Endothelial cell (in vitro differentiated cells): ENCODE data around the gene RPS6KA2. TPM values are rescaled to one million over a fixed set of nuclear protein-coding genes. Genes with fewer than 3 reads are reported as not detected.

Source experiments
- DNase-seq: peaks from one replicate; pipeline ENCODE4 v3.0.0; 2021; ENCODE audit warnings: low spot score
- H3K27ac Mint-ChIP-seq: one replicate; pipeline ENCODE4 v1.8.0; 2021; ENCODE audit warnings: mixed read lengths, inconsistent platforms; ENCODE audit not compliant: unreplicated experiment
- H3K27me3 Mint-ChIP-seq: one replicate; pipeline ENCODE4 v1.8.0; 2021; ENCODE audit warnings: mild to moderate bottlenecking, moderate library complexity, mixed read lengths, inconsistent platforms; ENCODE audit not compliant: unreplicated experiment
- H3K36me3 Mint-ChIP-seq: one replicate; pipeline ENCODE4 v1.8.0; 2021; ENCODE audit warnings: mild to moderate bottlenecking, low read depth, mixed read lengths, inconsistent platforms; ENCODE audit not compliant: unreplicated experiment
- H3K4me1 Mint-ChIP-seq: one replicate; pipeline ENCODE4 v1.8.0; 2021; ENCODE audit warnings: mild to moderate bottlenecking, mixed read lengths, inconsistent platforms; ENCODE audit not compliant: unreplicated experiment
- H3K4me3 Mint-ChIP-seq: one replicate; pipeline ENCODE4 v1.8.0; 2021; ENCODE audit warnings: mild to moderate bottlenecking, mixed read lengths, inconsistent platforms; ENCODE audit not compliant: unreplicated experiment
- H3K9me3 Mint-ChIP-seq: one replicate; pipeline ENCODE4 v1.8.0; 2021; ENCODE audit warnings: mixed read lengths, inconsistent platforms; ENCODE audit not compliant: unreplicated experiment
- CTCF ChIP-seq: fragments of 200-600 bp; sonication (generic); IDR thresholded peaks from one replicate; pipeline ENCODE4 v1.5.0; 2021; ENCODE audit warnings: antibody characterized with exemption; ENCODE audit not compliant: unreplicated experiment
- total RNA-seq: library from RNA; stranded (reverse); fragmentation: NEBNext Ultra II Directional; extraction: Animal tissue kit (Norgen Biotek cat#: 25700); gene quantifications from one replicate; pipeline ENCODE4 v1.2.1, GENCODE V29; 2021; ENCODE audit not compliant: unreplicated experiment

Gene RPS6KA2
- total RNA-seq, 1 donor from 2014 or later = 105 TPM

GRCh38 chr6:166525567-166525966 is 101.5 kb downstream of the RPS6KA2 start:
- Mint-ChIP-seq H3K27ac (no peak overlapping the region), H3K36me3 (peaks cover 67% of the 10 kb centered on the region), H3K27me3 (peaks cover under 1% of the 10 kb centered on the region), H3K4me3 (no peak overlapping the region), H3K4me1 (peaks cover 6% of the 10 kb centered on the region), H3K9me3 (no peaks in the 10 kb centered on the region)
- DNase-seq = no peak
- TF ChIP-seq CTCF = no peak

- no peaks in the 10 kb centered on the region for H3K9me3 Mint-ChIP-seq
- no peak for TF ChIP-seq CTCF
- H3K27ac Mint-ChIP-seq = no peak overlapping the region
- H3K36me3 Mint-ChIP-seq = peaks cover 67% of the 10 kb centered on the region
- no peak overlapping the region for H3K4me3 Mint-ChIP-seq
- DNase-seq = no peak
- peaks cover 6% of the 10 kb centered on the region for H3K4me1 Mint-ChIP-seq
- peaks cover 2% of the 10 kb centered on the region for H3K27me3 Mint-ChIP-seq
Observed at GRCh38 chr6:166523782-166524559, 103.1 kb downstream of the RPS6KA2 start.

- Mint-ChIP-seq H3K36me3 (peaks cover 74% of the 10 kb centered on the region), H3K4me3 (peak overlapping the region; percentile 43), H3K27me3 (peaks cover 4% of the 10 kb centered on the region), H3K9me3 (no peaks in the 10 kb centered on the region), H3K27ac (no peak overlapping the region), H3K4me1 (no peaks in the 10 kb centered on the region)
- TF ChIP-seq CTCF = no peak
- no peak for DNase-seq
Observed at GRCh38 chr6:166520905-166521834, 105.9 kb downstream of the RPS6KA2 start.

GRCh38 chr6:166516251-166516884 is 110.7 kb downstream of the RPS6KA2 start:
- no peak for DNase-seq
- H3K4me1 Mint-ChIP-seq = no peaks in the 10 kb centered on the region
- H3K36me3 Mint-ChIP-seq = peaks cover 75% of the 10 kb centered on the region
- H3K9me3 Mint-ChIP-seq = no peaks in the 10 kb centered on the region
- no peak for TF ChIP-seq CTCF
- peak overlapping the region; percentile 82 for H3K4me3 Mint-ChIP-seq
- no peak overlapping the region for H3K27ac Mint-ChIP-seq
- peaks cover 4% of the 10 kb centered on the region for H3K27me3 Mint-ChIP-seq
